Measurements from ENCODE around the gene RAD51. TPM values are rescaled to one million over a fixed set of nuclear protein-coding genes. Genes with fewer than 3 reads are reported as not detected.

RAD51 gene
- total RNA-seq, 2 donors from 2014 or later: 0.30 TPM; not detected in 1

DNA sequence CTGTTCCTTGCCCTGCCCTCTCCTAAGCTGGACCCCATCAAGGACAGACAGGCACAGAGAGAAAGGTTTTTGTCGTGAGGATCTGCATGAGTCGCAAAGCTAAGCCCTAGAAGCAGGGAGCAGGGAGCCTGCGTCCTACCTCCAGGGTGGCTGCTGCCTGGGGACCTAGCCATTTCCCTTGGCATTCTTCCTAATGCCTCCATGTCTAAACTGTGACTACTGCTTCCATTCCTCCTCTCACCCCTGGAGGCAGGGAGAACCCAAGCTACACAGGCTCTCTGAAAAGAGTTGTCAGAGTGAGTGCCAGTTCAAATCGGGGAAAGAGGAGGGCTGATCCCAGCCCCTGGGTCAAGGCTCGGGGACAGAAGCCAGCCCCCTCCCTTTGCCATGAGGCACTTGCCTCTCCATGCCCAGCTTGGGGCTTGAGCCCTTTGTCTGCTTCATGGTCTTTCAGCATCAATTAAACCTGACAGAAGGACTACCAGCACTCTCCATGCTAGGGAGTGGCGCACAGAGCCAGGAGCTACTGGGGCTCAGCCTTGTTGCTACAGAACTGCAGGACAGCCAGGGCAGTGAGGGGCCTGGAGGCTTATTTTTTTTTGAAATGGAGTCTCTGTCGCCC is 71.3 kb downstream of the RAD51 start:
- no peaks in the 10 kb centered on the region for H3K9me3 ChIP-seq
- H3K4me1 ChIP-seq: peaks cover 0 to 45% of the 10 kb centered on the region in 2 donors
- no peak overlapping the region for H3K27ac ChIP-seq
- H3K36me3 ChIP-seq: no peaks in the 10 kb centered on the region
- no peak overlapping the region for H3K4me3 ChIP-seq
- TF ChIP-seq, protein P1, sequence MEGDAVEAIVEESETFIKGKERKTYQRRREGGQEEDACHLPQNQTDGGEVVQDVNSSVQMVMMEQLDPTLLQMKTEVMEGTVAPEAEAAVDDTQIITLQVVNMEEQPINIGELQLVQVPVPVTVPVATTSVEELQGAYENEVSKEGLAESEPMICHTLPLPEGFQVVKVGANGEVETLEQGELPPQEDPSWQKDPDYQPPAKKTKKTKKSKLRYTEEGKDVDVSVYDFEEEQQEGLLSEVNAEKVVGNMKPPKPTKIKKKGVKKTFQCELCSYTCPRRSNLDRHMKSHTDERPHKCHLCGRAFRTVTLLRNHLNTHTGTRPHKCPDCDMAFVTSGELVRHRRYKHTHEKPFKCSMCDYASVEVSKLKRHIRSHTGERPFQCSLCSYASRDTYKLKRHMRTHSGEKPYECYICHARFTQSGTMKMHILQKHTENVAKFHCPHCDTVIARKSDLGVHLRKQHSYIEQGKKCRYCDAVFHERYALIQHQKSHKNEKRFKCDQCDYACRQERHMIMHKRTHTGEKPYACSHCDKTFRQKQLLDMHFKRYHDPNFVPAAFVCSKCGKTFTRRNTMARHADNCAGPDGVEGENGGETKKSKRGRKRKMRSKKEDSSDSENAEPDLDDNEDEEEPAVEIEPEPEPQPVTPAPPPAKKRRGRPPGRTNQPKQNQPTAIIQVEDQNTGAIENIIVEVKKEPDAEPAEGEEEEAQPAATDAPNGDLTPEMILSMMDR (IDR thresholded peaks at IDR 0.05): no peak
- no peak for DNase-seq (ENCODE audit: low spot score)
- no peaks in the 10 kb centered on the region for H3K27me3 ChIP-seq

DNA sequence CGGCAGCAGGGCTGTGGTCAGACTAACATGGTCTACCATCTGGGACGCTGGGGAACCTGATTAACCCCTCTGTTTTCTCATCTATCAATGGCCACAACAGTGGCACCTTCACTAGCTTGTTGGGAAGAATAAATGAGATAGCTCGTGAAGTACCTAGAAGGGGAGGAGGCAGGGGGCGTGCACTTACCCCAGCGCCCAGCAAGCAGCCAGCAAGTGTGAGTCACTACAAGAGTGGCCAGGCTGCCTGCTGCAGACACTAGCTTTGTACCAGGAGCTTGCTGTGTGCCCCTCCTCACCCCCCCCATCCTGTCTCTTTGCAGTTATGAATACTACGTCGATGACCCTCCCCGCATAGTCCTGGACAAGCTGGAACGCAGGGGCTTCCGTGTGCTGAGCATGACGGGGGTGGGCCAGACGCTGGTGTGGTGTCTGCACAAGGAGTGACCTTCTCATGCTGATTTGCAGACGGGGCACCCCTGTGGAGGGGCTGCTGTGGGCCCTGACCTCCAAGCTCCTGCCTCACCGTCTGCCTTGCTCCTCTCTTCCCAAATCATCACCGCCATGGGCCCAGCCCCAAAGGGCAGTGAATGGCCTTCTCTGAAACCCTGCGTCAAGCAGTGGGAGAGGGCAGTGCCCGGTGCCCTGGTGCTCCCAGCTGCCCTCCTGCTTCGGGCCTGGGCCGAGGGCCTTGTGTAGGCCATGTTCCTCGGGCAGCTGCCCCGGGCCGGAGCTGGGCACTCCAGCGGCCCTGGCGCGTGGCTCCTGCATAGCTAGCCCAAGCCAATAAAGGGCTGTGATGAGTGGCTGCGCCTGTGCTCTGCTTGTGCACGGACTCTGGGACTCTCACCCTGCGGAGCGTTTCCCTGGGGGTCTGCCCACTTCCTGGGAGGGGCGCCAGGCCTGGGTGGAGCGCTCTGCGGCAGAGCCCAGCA is 72.2 kb downstream of the RAD51 start:
- no peak overlapping the region for H3K4me3 ChIP-seq
- no peak for DNase-seq (ENCODE audit: low spot score)
- H3K27ac ChIP-seq: no peak overlapping the region
- no peaks in the 10 kb centered on the region for H3K9me3 ChIP-seq
- H3K4me1 ChIP-seq: peaks cover 0 to 45% of the 10 kb centered on the region in 2 donors
- TF ChIP-seq, protein P1 (IDR thresholded peaks at IDR 0.05): no peak
- no peaks in the 10 kb centered on the region for H3K27me3 ChIP-seq
- peaks cover 7% of the 10 kb centered on the region for H3K36me3 ChIP-seq

GRCh38 chr15:40767838-40768500 is 73.0 kb downstream of the RAD51 start:
- DNase-seq (ENCODE audit: low spot score): no peak
- TF ChIP-seq, protein P1 (IDR thresholded peaks at IDR 0.05): no peak
- Histone ChIP-seq H3K9me3 (no peaks in the 10 kb centered on the region), H3K27me3 (no peaks in the 10 kb centered on the region), H3K36me3 (peaks cover 7% of the 10 kb centered on the region), H3K27ac (no peak overlapping the region), H3K4me3 (no peak overlapping the region), H3K4me1 (peaks cover 0 to 43% of the 10 kb centered on the region in 2 donors)

DNA sequence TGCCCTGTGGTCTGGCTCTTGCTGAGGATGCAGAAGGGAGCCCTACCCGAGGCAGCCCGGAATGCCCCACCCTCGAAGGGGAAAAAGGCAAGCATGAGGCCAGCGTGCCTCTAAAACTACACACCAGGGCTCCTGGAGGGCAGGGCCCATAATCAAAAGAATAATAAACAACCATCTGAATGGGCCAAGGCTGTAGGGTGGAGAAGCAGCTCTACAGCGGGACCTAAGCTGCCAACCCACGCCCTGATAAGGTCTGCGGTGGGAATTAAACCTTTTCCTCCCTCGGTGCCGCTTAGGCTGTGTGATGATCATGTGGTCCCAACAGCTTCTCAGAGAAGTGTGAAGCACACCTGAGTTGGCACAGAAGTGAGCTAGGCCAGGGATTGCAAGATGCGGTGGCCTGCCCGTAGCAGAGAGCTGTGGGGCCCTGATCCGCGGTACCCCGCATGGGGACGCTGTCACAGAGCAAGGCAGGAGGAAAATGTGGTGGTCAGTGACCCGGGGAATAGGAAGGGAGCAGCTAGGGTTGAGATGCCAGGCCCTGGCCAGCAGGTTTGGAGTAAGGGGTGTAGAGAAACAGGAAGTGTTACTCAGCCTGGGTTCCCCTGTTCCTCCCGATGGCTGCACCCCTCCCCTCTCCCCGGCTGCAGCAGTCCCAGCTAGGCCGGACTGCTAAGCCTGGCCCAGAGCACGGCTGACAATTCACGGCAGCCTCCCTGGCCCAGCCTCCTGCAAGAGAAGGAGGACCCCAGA is 73.7 kb downstream of the RAD51 start:
- TF ChIP-seq, protein P1 (IDR thresholded peaks at IDR 0.05): no peak
- Histone ChIP-seq H3K9me3 (no peaks in the 10 kb centered on the region), H3K4me1 (peaks cover 0 to 36% of the 10 kb centered on the region in 2 donors), H3K36me3 (peaks cover 12% of the 10 kb centered on the region), H3K27me3 (no peaks in the 10 kb centered on the region), H3K4me3 (no peak overlapping the region), H3K27ac (no peak overlapping the region)
- no peak for DNase-seq (ENCODE audit: low spot score)

Data from right atrium auricular region (tissue), 2 donors.